Jurkat, Clone E6-1 (cell line): ENCODE measurements around the gene LYZ.

Experiments
- DNase-seq: peaks from one replicate; pipeline ENCODE4 v3.0.0-alpha.2; 2011; ENCODE audit warnings: low read depth, low spot score
- H3K4me3 ChIP-seq: 2 replicates; pipeline ENCODE4 v1.5.1; 2011; ENCODE audit warnings: mild to moderate bottlenecking, low read length, control low read depth, moderate library complexity

The LYZ gene

GRCh38 chr12:69359531-69360347 lies 11.6 kb downstream of the LYZ start, which contains the start of gene YEATS4:
Gene YEATS4 (plus strand): TSS chr12:69359743. CDS start chr12:69359973, 230 bp downstream.
- H3K4me3 ChIP-seq: peak within 1 kb of the TSS; percentile 59
- DNase-seq: peak; percentile 92

- DNase-seq: no peak
- H3K4me3 ChIP-seq: peak overlapping the region; percentile 59
These were observed 12.1 kb downstream of the LYZ start for GRCh38 chr12:69360348-69360672.

DNA sequence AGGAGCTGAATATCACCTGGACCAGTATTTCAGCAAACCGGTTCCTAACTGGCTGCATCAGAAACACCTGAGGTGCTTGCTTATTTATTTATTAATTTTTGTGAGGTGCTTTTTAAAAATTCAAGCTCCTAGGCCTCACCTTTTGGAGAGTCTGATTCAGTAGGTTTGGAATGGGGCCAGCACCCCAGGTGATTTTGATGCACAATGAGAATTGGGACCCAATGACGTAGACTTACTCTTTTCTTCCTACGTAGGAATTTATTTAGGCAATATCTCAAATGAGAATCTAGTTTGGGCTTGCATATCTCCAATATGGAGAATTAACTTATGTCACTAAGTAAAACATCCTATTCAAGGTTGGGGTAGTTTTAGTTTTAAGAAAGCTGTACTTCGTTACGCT lies 18.6 kb downstream of the LYZ start:
- DNase-seq: no peak
- no peak overlapping the region for H3K4me3 ChIP-seq

GRCh38 chr12:69368171-69368570 lies 20.0 kb downstream of the LYZ start:
- DNase-seq: no peak
- H3K4me3 ChIP-seq: no peak overlapping the region

- no peak for DNase-seq
- no peak overlapping the region for H3K4me3 ChIP-seq
These were observed 34.9 kb downstream of the LYZ start for GRCh38 chr12:69383074-69383473.

- no peak overlapping the region for H3K4me3 ChIP-seq
- DNase-seq: no peak
These were observed 36.9 kb downstream of the LYZ start for GRCh38 chr12:69385038-69385437.

DNA sequence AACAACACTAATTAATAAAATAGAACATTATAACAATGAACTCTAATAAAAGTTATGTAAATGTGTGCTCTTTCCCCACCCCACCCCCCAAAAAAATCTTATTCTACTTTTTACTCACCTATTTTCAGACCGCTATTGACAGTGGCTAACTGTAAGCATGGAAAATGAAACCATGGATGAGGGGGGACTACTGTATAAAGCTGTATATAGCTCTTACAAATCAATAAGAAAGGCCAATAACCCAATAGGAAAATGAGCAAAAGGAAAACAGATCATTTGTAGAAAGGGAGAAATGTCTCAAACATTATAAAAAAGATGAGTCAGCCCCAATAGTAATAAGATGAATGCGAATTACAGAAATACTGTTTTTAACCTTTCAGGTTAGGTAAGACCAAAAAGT lies 38.7 kb downstream of the LYZ start:
- no peak for DNase-seq
- no peak overlapping the region for H3K4me3 ChIP-seq

GRCh38 chr12:69388371-69388770 lies 40.2 kb downstream of the LYZ start:
- peak; percentile 20 for DNase-seq
- H3K4me3 ChIP-seq: no peak overlapping the region

- no peak overlapping the region for H3K4me3 ChIP-seq
- DNase-seq: no peak
These were observed 41.6 kb downstream of the LYZ start for GRCh38 chr12:69389831-69390230.

- DNase-seq: no peak
- no peak overlapping the region for H3K4me3 ChIP-seq
These were observed 44.2 kb downstream of the LYZ start for GRCh38 chr12:69392179-69392928.

- H3K4me3 ChIP-seq: no peak overlapping the region
- no peak for DNase-seq
These were observed 47.9 kb downstream of the LYZ start for GRCh38 chr12:69396041-69396440.

- H3K4me3 ChIP-seq: no peak overlapping the region
- DNase-seq: no peak
These were observed 48.8 kb downstream of the LYZ start for GRCh38 chr12:69396963-69397362.

GRCh38 chr12:69397978-69398377 lies 49.8 kb downstream of the LYZ start:
- no peak for DNase-seq

GRCh38 chr12:69401940-69402339 lies 53.8 kb downstream of the LYZ start:
- DNase-seq: no peak
- H3K4me3 ChIP-seq: no peak overlapping the region

More at GRCh38 chr12:69397978-69398377, 49.8 kb downstream of the LYZ start:
- H3K4me3 ChIP-seq: no peak overlapping the region
